K562 (cell line): ENCODE results near the gene KLHL22. TPM values are rescaled to one million over a fixed set of nuclear protein-coding genes. Genes with fewer than 3 reads are reported as not detected.

Source experiments
- ELF2 ChIP-seq: fragments of 250-450 bp; sonication (Bioruptor Pico); IDR thresholded peaks from 2 replicates; pipeline ENCODE4 v1.5.0; 2021; ENCODE audit warnings: mild to moderate bottlenecking
- FOXA3 ChIP-seq, 2 experiments: fragments of 450-650 bp in 1 of 2; sonication (generic) in 1 of 2; formaldehyde crosslinking; IDR thresholded peaks in 1 of 2; conservative IDR thresholded peaks in 1 of 2; 2 replicates each; pipeline versions ENCODE4 v1.4.0 to v1.8.0; 2020 to 2022; ENCODE audit warnings: mild to moderate bottlenecking in 2 of 2, missing genetic modification reagents in 1 of 2
- FOXJ2 ChIP-seq: fragments of 200-800 bp; sonication (Bioruptor generic); IDR thresholded peaks from 2 replicates; pipeline ENCODE4 v1.6.1; 2016; ENCODE audit warnings: missing genetic modification characterization, missing compliant biosample characterization
- FOXO4 ChIP-seq: fragments of 450-650 bp; formaldehyde crosslinking; IDR thresholded peaks from 2 replicates; pipeline ENCODE4 v1.4.0; 2020; ENCODE audit warnings: mild to moderate bottlenecking, moderate library complexity
- FOXP1 ChIP-seq: sonication (generic); formaldehyde crosslinking; IDR thresholded peaks from 2 replicates; pipeline ENCODE4 v1.8.0; 2022; ENCODE audit warnings: mild to moderate bottlenecking, missing genetic modification reagents
- GTF2F1 ChIP-seq: IDR thresholded peaks from 2 replicates; pipeline ENCODE4 v1.6.1; 2011; ENCODE audit warnings: low read depth, low read length, improper control_type of control experiment
- MYNN ChIP-seq, 2 experiments: sonication (generic); formaldehyde crosslinking in 1 of 2; IDR thresholded peaks; 2 replicates each; pipeline versions ENCODE4 v1.5.0 to v1.6.1; 2016 to 2020; ENCODE audit warnings: antibody characterized with exemption in 1 of 2, missing genetic modification reagents in 1 of 2
- NONO ChIP-seq, 2 experiments: fragments of 200-400 bp in 1 of 2; fragments of 450-650 bp in 1 of 2; formaldehyde crosslinking in 1 of 2; IDR thresholded peaks; 2 replicates each; pipeline ENCODE4 v1.6.1; 2017; ENCODE audit warnings: low read depth in 2 of 2, mild to moderate bottlenecking in 2 of 2, moderate library complexity in 2 of 2, low read length in 1 of 2
- SLC30A9 ChIP-seq: fragments of 250-450 bp; sonication (Bioruptor Pico); IDR thresholded peaks from 2 replicates; pipeline ENCODE4 v1.8.0; 2022; ENCODE audit warnings: mild to moderate bottlenecking, moderate library complexity
- THAP12 ChIP-seq: fragments of 250-450 bp; sonication (Bioruptor Pico); IDR thresholded peaks from 2 replicates; pipeline ENCODE4 v1.9.0; 2021; ENCODE audit warnings: mild to moderate bottlenecking, inconsistent platforms
- ZNF12 ChIP-seq: sonication (generic); formaldehyde crosslinking; IDR thresholded peaks from 2 replicates; pipeline ENCODE4 v1.4.0; 2020; ENCODE audit warnings: mild to moderate bottlenecking, missing genetic modification reagents
- ZNF175 ChIP-seq: fragments of 200-800 bp; sonication (Bioruptor generic); IDR thresholded peaks from 2 replicates; pipeline ENCODE4 v1.6.1; 2016; ENCODE audit warnings: low read depth, mild to moderate bottlenecking, missing genetic modification characterization, missing compliant biosample characterization
- ZNF277 ChIP-seq: fragments of 250-450 bp; sonication (Bioruptor Pico); IDR thresholded peaks from 2 replicates; pipeline ENCODE4 v1.8.0; 2022; ENCODE audit warnings: inconsistent platforms, mild to moderate bottlenecking, moderate library complexity, borderline replicate concordance
- polyA plus RNA-seq, 8 experiments: library from polyadenylated mRNA; depleted of rRNA in 4 of 8; stranded (reverse) in 5 of 8; unstranded in 3 of 8; fragments of >200 nt; fragmentation: Nextera tagmentation in 2 of 8; fragmentation: Illumina TruSeq in 1 of 8; extraction: Ambion mirVana in 2 of 8; extraction: Trizol in 1 of 8; gene quantifications; 2 replicates each; pipeline versions ENCODE4 v1.2.1 to v1.2.3, GENCODE V29; 2011 to 2014; ENCODE audit warnings: inconsistent platforms in 1 of 8, missing spikeins in 1 of 8
- total RNA-seq, 7 experiments: library from RNA; depleted of rRNA in 6 of 7; stranded (reverse); fragments of >200 nt in 6 of 7; fragmentation: Illumina TruSeq in 2 of 7; extraction: Trizol in 2 of 7; gene quantifications; 2 replicates each; pipeline versions ENCODE4 v1.2.1 to v1.2.3, GENCODE V29; 2011 to 2021; ENCODE audit warnings: low replicate concordance in 1 of 7
- TF ChIP-seq, protein P1 (sequence below): fragments of 250-450 bp; sonication (Bioruptor Pico); IDR thresholded peaks from 2 replicates; pipeline ENCODE4 v1.6.1; 2021; ENCODE audit warnings: mild to moderate bottlenecking
- TF ChIP-seq, protein P2 (sequence below): sonication (generic); formaldehyde crosslinking; IDR thresholded peaks from 2 replicates; pipeline ENCODE4 v1.8.0; 2022; ENCODE audit warnings: missing genetic modification reagents, mild to moderate bottlenecking, moderate library complexity, borderline replicate concordance
- TF ChIP-seq, protein P3 (sequence below): sonication (generic); formaldehyde crosslinking; IDR thresholded peaks from 2 replicates; pipeline ENCODE4 v1.8.0; 2022; ENCODE audit warnings: missing genetic modification reagents, mild to moderate bottlenecking, borderline replicate concordance

Gene KLHL22
- total and polyA plus RNA-seq, 9 of the 15 experiments (the other 6 are each of a cell fraction or from before 2014, with no cell fraction given) = 1.3 to 25.6 (median 15.2) TPM

GRCh38 chr22:20471126-20471833, 24.3 kb downstream of the KLHL22 start (continued):
- TF ChIP-seq ELF2 (CRISPR knock-in tag) (no peak; the same call in 1 of the 2 replicates), GTF2F1 (peak; percentile 51; the same call in 1 of the 2 replicates), NONO (IDR thresholded peaks at IDR 0.05; ENCODE audit: low read depth in 2 of 2, low read length in 1 of 2) (no peak), MYNN (IDR thresholded peaks at IDR 0.05) (no peak), MYNN (CRISPR knock-in tag; IDR thresholded peaks at IDR 0.05) (peak; percentile 47; the same call in 1 of the 2 replicates), FOXJ2 (no peak), THAP12 (peak; percentile 71; the same call in 1 of the 2 replicates), SLC30A9 (CRISPR knock-in tag) (no peak), ZNF12 (peak; percentile 40; the same call in 1 of the 2 replicates), FOXA3 (CRISPR knock-in tag; conservative IDR thresholded peaks at IDR 0.05 in 1 of 2, IDR thresholded peaks at IDR 0.05 in 1 of 2) (0 out of 4 replicates have a peak, but pooled peaks of 1 of the 2 experiments have one; percentile 10), FOXO4 (CRISPR knock-in tag) (no peak), FOXP1 (CRISPR knock-in tag) (0 out of 2 replicates have a peak, but pooled peaks have one; percentile 46), ZNF277 (CRISPR knock-in tag) (no peak), ZNF175 (CRISPR knock-in tag) (no peak)
- TF ChIP-seq, protein P1, sequence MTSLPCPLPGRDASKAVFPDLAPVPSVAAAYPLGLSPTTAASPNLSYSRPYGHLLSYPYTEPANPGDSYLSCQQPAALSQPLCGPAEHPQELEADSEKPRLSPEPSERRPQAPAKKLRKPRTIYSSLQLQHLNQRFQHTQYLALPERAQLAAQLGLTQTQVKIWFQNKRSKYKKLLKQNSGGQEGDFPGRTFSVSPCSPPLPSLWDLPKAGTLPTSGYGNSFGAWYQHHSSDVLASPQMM (CRISPR knock-in tag) = no peak
- TF ChIP-seq, protein P2, sequence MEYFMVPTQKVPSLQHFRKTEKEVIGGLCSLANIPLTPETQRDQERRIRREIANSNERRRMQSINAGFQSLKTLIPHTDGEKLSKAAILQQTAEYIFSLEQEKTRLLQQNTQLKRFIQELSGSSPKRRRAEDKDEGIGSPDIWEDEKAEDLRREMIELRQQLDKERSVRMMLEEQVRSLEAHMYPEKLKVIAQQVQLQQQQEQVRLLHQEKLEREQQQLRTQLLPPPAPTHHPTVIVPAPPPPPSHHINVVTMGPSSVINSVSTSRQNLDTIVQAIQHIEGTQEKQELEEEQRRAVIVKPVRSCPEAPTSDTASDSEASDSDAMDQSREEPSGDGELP (CRISPR knock-in tag) = peak; percentile 5; the same call in 1 of the 2 replicates
- TF ChIP-seq, protein P3, sequence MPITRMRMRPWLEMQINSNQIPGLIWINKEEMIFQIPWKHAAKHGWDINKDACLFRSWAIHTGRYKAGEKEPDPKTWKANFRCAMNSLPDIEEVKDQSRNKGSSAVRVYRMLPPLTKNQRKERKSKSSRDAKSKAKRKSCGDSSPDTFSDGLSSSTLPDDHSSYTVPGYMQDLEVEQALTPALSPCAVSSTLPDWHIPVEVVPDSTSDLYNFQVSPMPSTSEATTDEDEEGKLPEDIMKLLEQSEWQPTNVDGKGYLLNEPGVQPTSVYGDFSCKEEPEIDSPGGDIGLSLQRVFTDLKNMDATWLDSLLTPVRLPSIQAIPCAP (CRISPR knock-in tag) = no peak
